BLaER1 (cell line): ENCODE measurements around the gene PRKAG2.

Experiments used
- H3K27ac ChIP-seq: shearing (Covaris generic); formaldehyde crosslinking; 2 replicates; pipeline ENCODE4 v1.8.1; 2022
- H3K27me3 ChIP-seq: shearing (Covaris generic); formaldehyde crosslinking; 2 replicates; pipeline ENCODE4 v1.8.1; 2022
- H3K36me3 ChIP-seq: shearing (Covaris generic); formaldehyde crosslinking; 2 replicates; pipeline ENCODE4 v1.8.1; 2022
- H3K4me1 ChIP-seq: shearing (Covaris generic); formaldehyde crosslinking; 2 replicates; pipeline ENCODE4 v1.8.1; 2022
- H3K4me2 ChIP-seq: shearing (Covaris generic); formaldehyde crosslinking; 2 replicates; pipeline ENCODE4 v1.8.1; 2022
- H3K4me3 ChIP-seq: shearing (Covaris generic); formaldehyde crosslinking; 2 replicates; pipeline ENCODE4 v1.8.1; 2022
- H3K9ac ChIP-seq: shearing (Covaris generic); formaldehyde crosslinking; 2 replicates; pipeline ENCODE4 v1.8.1; 2022
- H3K9me3 ChIP-seq: shearing (Covaris generic); formaldehyde crosslinking; 2 replicates; pipeline ENCODE4 v1.8.1; 2022
- H4K20me1 ChIP-seq: shearing (Covaris generic); formaldehyde crosslinking; 2 replicates; pipeline ENCODE4 v1.8.1; 2022
- Cebpa-rat ChIP-seq: shearing (Covaris generic); IDR thresholded peaks from 2 replicates; pipeline ENCODE4 v1.8.1; 2022

Gene PRKAG2

DNA sequence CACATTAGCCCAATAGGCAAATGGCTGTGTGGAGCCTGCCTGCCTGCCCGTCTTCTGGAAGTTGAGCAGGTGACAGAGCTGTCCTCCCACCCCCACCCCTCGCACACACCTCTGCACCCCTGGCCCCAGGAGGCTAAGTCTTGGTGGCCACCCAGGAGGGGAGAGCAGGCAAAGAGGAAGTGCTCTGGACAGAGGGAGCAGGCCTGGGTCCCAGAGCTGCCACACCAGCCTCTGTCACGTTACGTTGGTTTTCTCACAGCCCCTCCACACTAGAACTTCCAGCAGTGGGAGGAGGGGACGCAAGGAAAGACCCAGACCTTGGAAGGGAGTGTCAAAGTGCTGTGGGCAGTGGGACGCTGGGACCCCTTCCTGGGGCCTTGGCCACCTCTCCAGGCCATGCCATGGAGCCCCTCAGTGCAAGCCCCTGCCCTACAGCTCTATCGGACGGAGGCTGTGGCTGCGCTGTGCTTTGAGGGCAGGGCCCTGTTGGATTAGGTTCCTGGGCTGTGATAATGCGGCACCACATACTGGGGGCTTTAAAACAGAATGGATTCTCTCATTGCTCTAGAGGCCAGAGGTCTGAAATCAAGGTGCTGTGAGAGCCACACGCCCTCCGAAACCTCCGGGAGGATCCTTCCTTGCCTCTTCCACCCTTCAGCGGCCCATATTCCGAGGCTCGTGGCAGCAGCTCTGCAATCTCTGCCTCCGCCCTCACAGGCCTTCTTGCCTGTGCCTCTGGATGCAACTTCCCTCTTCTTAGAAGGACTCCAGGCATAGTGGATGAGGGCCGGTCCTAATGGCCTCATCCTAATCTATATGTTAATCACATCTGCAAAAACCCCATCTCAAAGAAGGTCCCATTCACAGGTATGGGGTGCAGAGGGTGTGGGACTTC, 9.9 kb downstream of the PRKAG2 start:
- Histone ChIP-seq H3K27ac (no peak overlapping the region), H3K9ac (no peak overlapping the region), H3K9me3 (no peaks in the 10 kb centered on the region), H3K27me3 (no peaks in the 10 kb centered on the region), H3K4me2 (no peak overlapping the region), H3K4me3 (no peak overlapping the region), H3K36me3 (no peaks in the 10 kb centered on the region), H3K4me1 (peaks cover 25% of the 10 kb centered on the region), H4K20me1 (peaks cover 31% of the 10 kb centered on the region; the same call in 1 of the 2 replicates)
- no peak for TF ChIP-seq Cebpa-rat

- H3K4me1 ChIP-seq: peaks cover 26% of the 10 kb centered on the region
- H3K36me3 ChIP-seq: no peaks in the 10 kb centered on the region
- H3K27ac ChIP-seq: no peak overlapping the region
- no peak for TF ChIP-seq Cebpa-rat
- H3K9me3 ChIP-seq: no peaks in the 10 kb centered on the region
- H3K9ac ChIP-seq: no peak overlapping the region
- H3K4me3 ChIP-seq: no peak overlapping the region
- H3K27me3 ChIP-seq: no peaks in the 10 kb centered on the region
- H3K4me2 ChIP-seq: no peak overlapping the region
- H4K20me1 ChIP-seq: peaks cover 22% of the 10 kb centered on the region; the same call in 1 of the 2 replicates
Measured at GRCh38 chr7:151866028-151866427, 10.9 kb downstream of the PRKAG2 start.

DNA sequence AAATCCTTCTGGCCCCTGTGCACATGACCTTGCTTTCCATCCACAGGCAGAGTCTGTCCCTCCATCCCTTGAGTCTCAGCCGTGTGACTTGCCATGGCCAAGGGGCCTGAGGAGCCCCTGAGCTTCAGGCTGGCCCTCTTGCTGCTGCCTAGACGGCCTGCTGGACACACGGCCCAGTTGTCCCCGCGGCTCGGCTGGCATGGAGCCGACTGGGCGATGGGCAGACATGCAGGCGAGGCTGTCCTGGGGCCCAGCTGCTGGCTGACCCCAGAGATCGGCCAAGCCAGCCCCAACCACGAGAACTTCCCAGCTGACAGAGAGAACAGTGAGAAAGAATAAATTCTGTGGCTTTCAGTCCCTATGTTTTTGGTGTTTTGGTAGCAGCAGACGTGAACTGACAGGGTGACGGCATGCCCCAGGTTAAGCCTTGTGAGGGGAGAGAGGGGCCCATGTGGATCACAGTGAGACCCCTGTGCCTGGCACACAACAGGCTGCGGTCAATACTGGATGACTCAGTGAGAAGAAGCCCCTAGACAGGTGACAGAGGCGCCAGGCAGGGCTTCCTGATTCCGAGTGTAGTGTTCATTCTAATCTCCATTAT, 11.7 kb downstream of the PRKAG2 start:
- no peak for TF ChIP-seq Cebpa-rat
- no peak overlapping the region for H3K27ac ChIP-seq

GRCh38 chr7:151864561-151864960, 12.4 kb downstream of the PRKAG2 start:
- H3K4me2 ChIP-seq: peak overlapping the region; percentile 49; the same call in 1 of the 2 replicates
- H3K4me1 ChIP-seq: peaks cover 34% of the 10 kb centered on the region
- H3K9me3 ChIP-seq: no peaks in the 10 kb centered on the region
- H4K20me1 ChIP-seq: peaks cover 14% of the 10 kb centered on the region; the same call in 1 of the 2 replicates
- H3K36me3 ChIP-seq: no peaks in the 10 kb centered on the region
- H3K27ac ChIP-seq: peak overlapping the region; percentile 36; the same call in 1 of the 2 replicates
- TF ChIP-seq Cebpa-rat: no peak
- H3K9ac ChIP-seq: no peak overlapping the region
- no peaks in the 10 kb centered on the region for H3K27me3 ChIP-seq
- H3K4me3 ChIP-seq: no peak overlapping the region

More for the DNA sequence above, 11.7 kb downstream of the PRKAG2 start:
- Histone ChIP-seq H3K9ac (no peak overlapping the region), H3K4me3 (no peak overlapping the region), H3K4me1 (peaks cover 28% of the 10 kb centered on the region), H3K4me2 (no peak overlapping the region), H3K27me3 (no peaks in the 10 kb centered on the region), H3K9me3 (no peaks in the 10 kb centered on the region), H4K20me1 (peaks cover 17% of the 10 kb centered on the region; the same call in 1 of the 2 replicates), H3K36me3 (no peaks in the 10 kb centered on the region)

DNA sequence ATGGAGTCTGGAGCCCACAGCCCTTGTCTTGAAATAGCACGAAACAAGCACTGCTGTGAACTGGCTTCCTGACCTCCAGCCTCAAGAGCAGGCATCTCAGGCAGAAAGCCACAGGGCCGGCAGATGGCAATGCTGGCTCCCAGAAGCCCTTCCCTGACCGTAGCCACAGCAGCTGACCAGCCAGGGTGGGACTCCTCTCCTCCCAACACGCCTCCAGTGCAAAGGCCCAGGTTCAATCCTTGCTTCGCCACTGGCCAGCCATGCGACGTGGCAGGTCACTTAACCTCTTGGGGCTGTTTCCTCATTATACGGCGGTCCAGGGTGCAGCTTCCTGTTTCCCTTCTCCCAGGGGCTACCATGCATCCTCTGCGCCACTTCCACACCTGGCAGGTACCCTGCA, 12.8 kb downstream of the PRKAG2 start:
- H3K9ac ChIP-seq: no peak overlapping the region
- no peaks in the 10 kb centered on the region for H3K36me3 ChIP-seq
- no peaks in the 10 kb centered on the region for H3K9me3 ChIP-seq
- H3K27ac ChIP-seq: peak overlapping the region; percentile 36
- H4K20me1 ChIP-seq: peaks cover 9% of the 10 kb centered on the region; the same call in 1 of the 2 replicates
- peak overlapping the region; percentile 49 for H3K4me2 ChIP-seq
- no peak overlapping the region for H3K4me3 ChIP-seq
- TF ChIP-seq Cebpa-rat: no peak
- no peaks in the 10 kb centered on the region for H3K27me3 ChIP-seq
- peaks cover 36% of the 10 kb centered on the region for H3K4me1 ChIP-seq

- Histone ChIP-seq H3K4me1 (peaks cover 36% of the 10 kb centered on the region), H3K27ac (peak overlapping the region; percentile 36; the same call in 1 of the 2 replicates), H3K4me3 (no peak overlapping the region), H4K20me1 (peaks cover 8% of the 10 kb centered on the region; the same call in 1 of the 2 replicates), H3K4me2 (peak overlapping the region; percentile 49), H3K9me3 (no peaks in the 10 kb centered on the region), H3K36me3 (no peaks in the 10 kb centered on the region), H3K27me3 (no peaks in the 10 kb centered on the region), H3K9ac (no peak overlapping the region)
- TF ChIP-seq Cebpa-rat: no peak
Measured at GRCh38 chr7:151863386-151864079, 13.4 kb downstream of the PRKAG2 start.

- H3K27ac ChIP-seq: no peak overlapping the region
- no peak for TF ChIP-seq Cebpa-rat
- H3K36me3 ChIP-seq: no peaks in the 10 kb centered on the region
- peak overlapping the region; percentile 49 for H3K4me2 ChIP-seq
- H3K4me3 ChIP-seq: no peak overlapping the region
- H4K20me1 ChIP-seq: peaks cover 8% of the 10 kb centered on the region; the same call in 1 of the 2 replicates
- H3K9ac ChIP-seq: no peak overlapping the region
- H3K9me3 ChIP-seq: no peaks in the 10 kb centered on the region
- H3K4me1 ChIP-seq: peaks cover 36% of the 10 kb centered on the region
- H3K27me3 ChIP-seq: no peaks in the 10 kb centered on the region
Measured at GRCh38 chr7:151862606-151863381, 14.1 kb downstream of the PRKAG2 start.

- H4K20me1 ChIP-seq: peaks cover 8% of the 10 kb centered on the region; the same call in 1 of the 2 replicates
- no peak overlapping the region for H3K9ac ChIP-seq
- no peaks in the 10 kb centered on the region for H3K27me3 ChIP-seq
- no peak for TF ChIP-seq Cebpa-rat
- H3K36me3 ChIP-seq: no peaks in the 10 kb centered on the region
- H3K4me1 ChIP-seq: peaks cover 36% of the 10 kb centered on the region
- H3K9me3 ChIP-seq: no peaks in the 10 kb centered on the region
- H3K4me2 ChIP-seq: no peak overlapping the region
- no peak overlapping the region for H3K27ac ChIP-seq
- no peak overlapping the region for H3K4me3 ChIP-seq
Measured at GRCh38 chr7:151861881-151862280, 15.0 kb downstream of the PRKAG2 start.

- no peak for TF ChIP-seq Cebpa-rat
- Histone ChIP-seq H3K4me3 (no peak overlapping the region), H3K36me3 (no peaks in the 10 kb centered on the region), H3K27me3 (no peaks in the 10 kb centered on the region), H3K9me3 (no peaks in the 10 kb centered on the region), H4K20me1 (peaks cover 8% of the 10 kb centered on the region; the same call in 1 of the 2 replicates), H3K27ac (no peak overlapping the region), H3K4me2 (peak overlapping the region; percentile 71), H3K4me1 (peaks cover 36% of the 10 kb centered on the region), H3K9ac (no peak overlapping the region)
Measured at GRCh38 chr7:151860771-151861170, 16.1 kb downstream of the PRKAG2 start.
